ENCODE measurements around the gene PROB1.
"Not testable (repeated sequence)": the region's sequence is repeated elsewhere in the genome, so short reads cannot be mapped to it uniquely, and the experiment has no call there.

The PROB1 gene

GRCh38 chr5:139410121-139410992 is 15.5 kb upstream of the PROB1 start:
- Histone ChIP-seq H3K27ac (ENCODE audit: low read depth, low read length) (no peak overlapping the region), H3K79me2 (ENCODE audit: insufficient read depth, low read length) (no peaks in the 10 kb centered on the region), H2AFZ (ENCODE audit: low read depth, low read length, severe bottlenecking) (no peak overlapping the region), H3K4me2 (ENCODE audit: low read depth, low read length, poor library complexity, severe bottlenecking) (no peak overlapping the region), H3F3A (ENCODE audit: insufficient read depth) (no peaks in the 10 kb centered on the region), H4K20me1 (ENCODE audit: low read depth, low read length) (no peaks in the 10 kb centered on the region), H3K9me2 (replicated peaks; ENCODE audit: insufficient read depth, low read length) (no peaks in the 10 kb centered on the region), H3K9ac (ENCODE audit: low read length) (no peak overlapping the region), H3K4me3 (ENCODE audit: insufficient read depth, low read length, poor library complexity, severe bottlenecking) (no peak overlapping the region), H3K27me3 (ENCODE audit: low read length) (no peaks in the 10 kb centered on the region), H3K36me3 (ENCODE audit: low read length) (no peaks in the 10 kb centered on the region), H3K9me3 (ENCODE audit: insufficient read depth, low read length) (no peaks in the 10 kb centered on the region)
- TF ChIP-seq EZH2phosphoT487 (conservative IDR thresholded peaks at IDR 0.05; ENCODE audit: low read length) (no peak), CTCF (IDR thresholded peaks at IDR 0.05; ENCODE audit: insufficient read depth, low read length, poor library complexity, severe bottlenecking) (no peak)

GRCh38 chr5:139409116-139409515 is 14.2 kb upstream of the PROB1 start:
- H3F3A ChIP-seq (ENCODE audit: insufficient read depth); H4K20me1 ChIP-seq (ENCODE audit: low read depth, low read length); H3K9me2 ChIP-seq (replicated peaks; ENCODE audit: insufficient read depth, low read length); H3K4me3 ChIP-seq (ENCODE audit: insufficient read depth, low read length, poor library complexity, severe bottlenecking); H3K27ac ChIP-seq (ENCODE audit: low read depth, low read length); H3K79me2 ChIP-seq (ENCODE audit: insufficient read depth, low read length); H2AFZ ChIP-seq (ENCODE audit: low read depth, low read length, severe bottlenecking); H3K9me3 ChIP-seq (ENCODE audit: insufficient read depth, low read length); H3K36me3 ChIP-seq (ENCODE audit: low read length); H3K9ac ChIP-seq (ENCODE audit: low read length); H3K27me3 ChIP-seq (ENCODE audit: low read length); H3K4me2 ChIP-seq (ENCODE audit: low read depth, low read length, poor library complexity, severe bottlenecking): not testable (repeated sequence)

- no peaks in the 10 kb centered on the region for H3K9me3 ChIP-seq (ENCODE audit: insufficient read depth, low read length)
- H3K4me2 ChIP-seq (ENCODE audit: low read depth, low read length, poor library complexity, severe bottlenecking) = peak overlapping the region; percentile 4
- no peaks in the 10 kb centered on the region for H3K27me3 ChIP-seq (ENCODE audit: low read length)
- H4K20me1 ChIP-seq (ENCODE audit: low read depth, low read length) = no peaks in the 10 kb centered on the region
- peaks cover 3% of the 10 kb centered on the region for H3F3A ChIP-seq (ENCODE audit: insufficient read depth)
- no peaks in the 10 kb centered on the region for H3K36me3 ChIP-seq (ENCODE audit: low read length)
- H3K79me2 ChIP-seq (ENCODE audit: insufficient read depth, low read length) = no peaks in the 10 kb centered on the region
- no peaks in the 10 kb centered on the region for H3K9me2 ChIP-seq (replicated peaks; ENCODE audit: insufficient read depth, low read length)
- H2AFZ ChIP-seq (ENCODE audit: low read depth, low read length, severe bottlenecking) = no peak overlapping the region
- H3K27ac ChIP-seq (ENCODE audit: low read depth, low read length) = no peak overlapping the region
- TF ChIP-seq CTCF (IDR thresholded peaks at IDR 0.05; ENCODE audit: insufficient read depth, low read length, poor library complexity, severe bottlenecking) (no peak), EZH2phosphoT487 (conservative IDR thresholded peaks at IDR 0.05; ENCODE audit: low read length) (no peak)
- H3K4me3 ChIP-seq (ENCODE audit: insufficient read depth, low read length, poor library complexity, severe bottlenecking) = no peak overlapping the region
- no peak overlapping the region for H3K9ac ChIP-seq (ENCODE audit: low read length)
Measured at GRCh38 chr5:139408191-139408590, 13.3 kb upstream of the PROB1 start.

GRCh38 chr5:139407517-139407916 is 12.6 kb upstream of the PROB1 start:
- Histone ChIP-seq H3F3A (ENCODE audit: insufficient read depth) (peaks cover 6% of the 10 kb centered on the region), H3K27ac (ENCODE audit: low read depth, low read length) (0 out of 2 replicates have a peak overlapping the region, but pooled peaks have one; percentile 8), H4K20me1 (ENCODE audit: low read depth, low read length) (no peaks in the 10 kb centered on the region), H3K9me2 (replicated peaks; ENCODE audit: insufficient read depth, low read length) (no peaks in the 10 kb centered on the region), H2AFZ (ENCODE audit: low read depth, low read length, severe bottlenecking) (peak overlapping the region; percentile 19), H3K4me2 (ENCODE audit: low read depth, low read length, poor library complexity, severe bottlenecking) (peak overlapping the region; percentile 4), H3K4me3 (ENCODE audit: insufficient read depth, low read length, poor library complexity, severe bottlenecking) (no peak overlapping the region), H3K27me3 (ENCODE audit: low read length) (no peaks in the 10 kb centered on the region), H3K9me3 (ENCODE audit: insufficient read depth, low read length) (no peaks in the 10 kb centered on the region), H3K9ac (ENCODE audit: low read length) (no peak overlapping the region), H3K36me3 (ENCODE audit: low read length) (no peaks in the 10 kb centered on the region), H3K79me2 (ENCODE audit: insufficient read depth, low read length) (no peaks in the 10 kb centered on the region)
- TF ChIP-seq EZH2phosphoT487 (conservative IDR thresholded peaks at IDR 0.05; ENCODE audit: low read length) = no peak
- TF ChIP-seq CTCF (IDR thresholded peaks at IDR 0.05; ENCODE audit: insufficient read depth, low read length, poor library complexity, severe bottlenecking) = no peak

Measured in SU-DHL-6 (cell line).